HG03558 (cell line): ENCODE results near the gene SEC16A.
"Not testable (repeated sequence)": the region's sequence is repeated elsewhere in the genome, so short reads cannot be mapped to it uniquely, and the experiment has no call there.

Experiments
- ATAC-seq: cut with Tn5 transposase; IDR thresholded peaks from one replicate; pipeline ENCODE4 v1.9.1; 2021; ENCODE audit warnings: moderate number of reproducible peaks; ENCODE audit not compliant: unreplicated experiment; ENCODE audit errors: extremely low read depth

SEC16A gene

DNA sequence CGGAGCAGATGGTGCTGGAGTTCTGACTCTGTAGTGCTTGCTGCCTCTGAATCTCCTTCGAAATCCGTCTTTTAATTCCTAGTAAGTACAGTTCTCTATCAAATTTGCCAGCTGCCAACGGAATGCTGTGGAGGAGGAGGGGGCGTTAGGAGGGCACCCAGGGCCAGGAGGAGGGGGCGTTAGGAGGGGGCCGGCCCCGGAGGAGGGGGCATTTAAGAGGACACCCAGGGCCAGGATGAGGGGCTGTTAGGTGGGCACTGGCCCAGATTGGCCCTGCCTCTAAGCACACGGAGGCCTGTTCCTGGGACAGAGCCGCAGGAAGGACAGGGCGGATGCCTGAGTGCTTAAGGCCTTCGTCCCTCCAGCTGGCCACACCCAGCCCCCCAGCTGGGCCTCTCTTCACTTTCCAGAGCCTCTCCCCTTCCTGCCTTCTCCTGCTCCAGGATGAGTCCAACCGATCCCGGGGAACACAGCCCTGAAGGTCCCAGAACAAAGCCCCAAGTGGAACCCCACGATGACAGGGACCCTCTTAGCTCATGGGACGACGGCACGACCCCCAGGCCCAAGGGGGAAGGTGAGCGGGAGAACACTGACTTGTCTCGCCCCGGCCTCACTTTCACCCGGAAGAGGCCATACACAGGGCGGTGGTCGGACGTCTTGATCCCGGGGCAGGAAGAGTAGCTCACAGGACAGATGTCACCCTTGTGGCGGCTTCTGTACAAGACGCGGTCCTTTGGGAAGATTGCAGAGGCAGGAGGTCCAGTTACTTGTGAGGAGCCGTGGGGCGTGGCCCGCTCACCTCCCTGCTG lies 53.0 kb downstream of the SEC16A start:
- ATAC-seq: no peak

DNA sequence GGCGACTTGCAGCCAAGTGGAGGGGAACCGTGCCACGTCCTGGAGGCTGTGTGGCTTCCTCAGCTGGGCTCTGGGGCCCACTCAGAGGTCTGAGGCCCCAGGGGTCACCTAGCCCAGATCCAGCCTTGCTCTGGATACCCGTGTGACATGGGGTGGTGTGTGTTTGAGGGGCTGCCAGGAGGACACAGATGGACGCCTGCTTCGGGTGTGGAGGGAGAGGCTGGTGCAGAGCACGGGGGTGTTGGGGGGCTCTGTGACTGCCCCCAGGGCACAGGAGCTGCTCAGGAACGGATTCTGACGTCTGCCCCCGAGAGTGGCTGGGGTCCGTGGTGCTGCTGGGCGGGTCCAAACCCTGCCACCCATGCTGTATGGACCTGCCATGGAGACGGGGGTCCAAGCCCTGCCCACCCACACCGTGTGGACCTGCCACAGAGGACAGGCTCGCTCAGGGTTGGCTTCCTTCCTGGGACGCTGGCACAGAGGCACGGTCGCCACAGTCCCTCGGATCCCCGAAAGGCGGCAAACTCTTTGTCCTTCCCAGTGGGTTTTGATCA lies 53.7 kb downstream of the SEC16A start:
- no peak for ATAC-seq

DNA sequence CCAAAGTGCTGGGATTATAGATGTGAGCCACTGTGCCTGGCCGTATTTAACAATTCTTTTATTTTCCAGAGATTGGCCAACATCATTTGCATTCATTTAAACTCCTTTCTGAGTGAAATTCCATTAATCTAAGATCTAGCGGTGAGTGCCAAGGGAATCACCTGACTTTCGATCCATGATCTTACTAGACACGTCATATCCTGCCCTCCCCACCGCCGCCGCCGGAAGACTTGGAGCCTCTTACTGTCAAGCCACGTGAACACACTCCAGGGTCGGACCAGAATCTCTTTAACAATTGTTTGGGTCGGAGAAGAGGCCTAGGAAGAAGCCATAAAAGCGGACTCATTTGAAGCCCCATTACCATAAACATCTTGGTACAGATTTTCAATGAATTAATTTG lies 56.1 kb downstream of the SEC16A start:
- ATAC-seq: no peak

DNA sequence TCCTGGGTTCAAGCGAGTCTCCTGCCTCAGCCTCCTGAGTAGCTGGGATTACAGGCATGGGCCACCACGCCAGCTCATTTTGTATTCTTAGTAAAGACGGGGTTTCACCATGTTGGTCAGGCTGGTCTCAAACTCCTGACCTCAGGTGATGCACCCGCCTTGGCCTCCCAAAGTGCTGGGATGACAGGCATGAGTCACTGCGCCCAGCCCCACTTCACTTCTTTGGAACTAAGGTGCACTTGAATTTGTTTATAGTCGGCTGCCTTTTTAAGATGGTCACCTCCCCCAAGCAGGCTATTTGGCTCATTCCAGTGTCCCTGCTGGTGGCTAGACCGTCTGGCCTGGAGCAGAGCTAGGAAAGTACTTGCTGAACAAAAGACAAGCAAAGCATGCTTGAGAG lies 57.5 kb downstream of the SEC16A start:
- not testable (repeated sequence) for ATAC-seq

DNA sequence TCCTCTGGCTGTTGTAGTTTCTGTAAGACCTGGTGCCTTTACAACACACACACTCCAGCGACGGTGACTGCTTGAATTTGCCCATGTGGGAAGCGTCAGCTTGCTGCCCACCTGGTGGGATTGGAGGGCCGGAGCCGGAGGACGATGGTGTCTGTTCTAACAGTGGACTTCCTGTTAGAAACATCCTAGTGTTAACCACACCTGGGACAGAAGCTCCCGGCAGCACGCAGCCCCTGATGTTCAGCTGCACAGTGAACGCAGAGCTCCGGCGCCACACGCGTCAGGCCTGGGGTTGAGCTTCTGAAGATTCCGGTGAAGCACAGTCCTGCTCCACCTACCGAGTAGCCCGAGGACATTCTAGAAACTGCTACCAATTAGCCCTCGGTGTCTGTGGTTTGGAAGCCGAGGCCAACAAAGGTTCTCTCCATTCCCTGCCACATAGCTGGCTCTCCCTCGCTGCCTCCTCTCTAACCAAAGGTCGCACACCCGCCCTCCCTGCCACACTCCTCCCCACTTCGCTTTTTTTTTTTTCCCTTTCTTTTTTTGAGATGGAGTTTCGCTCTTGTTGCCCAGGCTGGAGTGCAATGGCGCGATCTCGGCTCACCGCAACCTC lies 58.0 kb downstream of the SEC16A start:
- ATAC-seq: no peak

DNA sequence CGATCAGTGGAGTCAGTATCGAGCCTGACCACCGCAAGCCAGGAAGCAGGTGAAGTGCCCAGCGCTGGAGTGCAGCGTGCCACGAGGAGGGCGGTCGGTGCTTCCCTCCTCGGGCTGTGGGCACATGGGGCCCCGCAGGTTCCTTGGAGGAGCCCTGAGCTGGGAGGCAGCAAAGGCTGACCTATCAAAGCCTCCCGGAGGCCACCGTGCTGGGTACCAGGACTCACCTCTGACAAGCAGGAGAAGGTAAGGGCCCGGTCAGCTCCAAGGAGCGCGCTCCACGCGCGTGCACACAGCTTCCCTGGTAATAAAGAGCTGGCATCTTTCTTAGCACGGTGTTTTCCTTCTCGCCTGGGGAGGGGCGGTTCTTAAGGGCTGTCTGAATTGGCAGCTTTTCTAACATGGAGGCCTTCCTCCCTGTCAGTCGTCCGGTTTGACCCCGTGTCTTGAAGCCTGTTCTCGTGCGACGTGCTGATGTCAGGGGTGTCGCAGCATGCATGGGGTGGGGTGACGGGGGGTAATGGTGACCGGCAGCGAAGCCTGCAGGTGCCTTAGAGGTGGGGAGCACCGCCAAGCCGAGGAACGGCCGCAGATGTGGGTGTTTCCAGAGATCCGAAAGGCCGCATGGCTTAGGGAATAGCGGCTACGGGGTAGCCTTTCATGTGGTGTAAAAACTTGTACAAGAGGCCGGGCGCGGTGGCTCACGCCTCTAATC lies 59.3 kb downstream of the SEC16A start:
- no peak for ATAC-seq

DNA sequence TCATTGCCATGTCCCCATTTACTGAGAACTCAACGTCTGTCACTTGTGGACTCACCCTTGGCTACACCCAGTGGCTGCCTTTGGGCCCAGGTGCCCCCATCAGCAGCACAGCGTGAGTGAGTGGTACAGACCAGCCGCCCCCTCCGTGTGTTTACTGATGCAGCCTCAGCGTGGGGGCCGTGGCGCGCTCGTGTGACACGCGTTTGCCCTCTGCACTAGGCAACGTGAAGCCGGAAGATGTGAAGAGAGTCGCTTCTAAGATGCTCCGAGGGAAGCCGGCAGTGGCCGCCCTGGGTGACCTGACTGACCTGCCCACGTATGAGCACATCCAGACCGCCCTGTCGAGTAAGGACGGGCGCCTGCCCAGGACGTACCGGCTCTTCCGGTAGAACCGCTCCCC lies 60.0 kb downstream of the SEC16A start:
- ATAC-seq: no peak

DNA sequence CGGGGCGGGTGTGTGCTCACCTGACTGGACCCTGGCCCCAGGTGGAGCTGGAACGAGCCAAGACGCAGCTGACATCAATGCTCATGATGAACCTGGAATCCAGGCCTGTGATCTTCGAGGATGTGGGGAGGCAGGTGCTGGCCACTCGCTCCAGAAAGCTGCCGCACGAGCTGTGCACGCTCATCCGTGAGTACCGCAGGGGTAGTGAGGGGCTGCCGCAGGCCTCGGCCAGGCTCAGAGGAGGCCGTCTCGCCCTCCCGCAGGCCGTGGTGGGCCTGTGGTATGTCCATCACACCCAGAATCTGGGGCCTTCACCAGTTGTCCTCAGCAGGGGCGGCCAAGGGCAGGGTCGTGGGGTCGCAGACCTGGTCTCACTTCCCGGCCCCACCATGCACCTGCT lies 61.0 kb downstream of the SEC16A start:
- no peak for ATAC-seq

DNA sequence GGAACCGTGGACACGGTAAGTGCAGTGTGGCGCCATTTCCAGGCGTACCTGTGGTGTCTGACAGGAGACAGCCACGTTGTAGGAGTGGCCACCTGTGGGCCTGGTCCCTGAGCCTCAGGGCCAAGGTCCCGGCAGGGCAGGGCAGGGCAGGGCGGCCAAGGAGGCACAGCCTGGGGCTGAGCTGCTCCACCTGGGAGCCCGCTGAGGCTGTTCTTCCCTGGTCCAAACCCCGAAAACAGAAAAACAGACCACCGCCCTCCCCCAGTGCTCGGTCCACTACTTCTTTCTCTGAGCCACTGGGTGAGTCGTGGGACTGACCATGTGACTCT lies 63.8 kb downstream of the SEC16A start:
- no peak for ATAC-seq

DNA sequence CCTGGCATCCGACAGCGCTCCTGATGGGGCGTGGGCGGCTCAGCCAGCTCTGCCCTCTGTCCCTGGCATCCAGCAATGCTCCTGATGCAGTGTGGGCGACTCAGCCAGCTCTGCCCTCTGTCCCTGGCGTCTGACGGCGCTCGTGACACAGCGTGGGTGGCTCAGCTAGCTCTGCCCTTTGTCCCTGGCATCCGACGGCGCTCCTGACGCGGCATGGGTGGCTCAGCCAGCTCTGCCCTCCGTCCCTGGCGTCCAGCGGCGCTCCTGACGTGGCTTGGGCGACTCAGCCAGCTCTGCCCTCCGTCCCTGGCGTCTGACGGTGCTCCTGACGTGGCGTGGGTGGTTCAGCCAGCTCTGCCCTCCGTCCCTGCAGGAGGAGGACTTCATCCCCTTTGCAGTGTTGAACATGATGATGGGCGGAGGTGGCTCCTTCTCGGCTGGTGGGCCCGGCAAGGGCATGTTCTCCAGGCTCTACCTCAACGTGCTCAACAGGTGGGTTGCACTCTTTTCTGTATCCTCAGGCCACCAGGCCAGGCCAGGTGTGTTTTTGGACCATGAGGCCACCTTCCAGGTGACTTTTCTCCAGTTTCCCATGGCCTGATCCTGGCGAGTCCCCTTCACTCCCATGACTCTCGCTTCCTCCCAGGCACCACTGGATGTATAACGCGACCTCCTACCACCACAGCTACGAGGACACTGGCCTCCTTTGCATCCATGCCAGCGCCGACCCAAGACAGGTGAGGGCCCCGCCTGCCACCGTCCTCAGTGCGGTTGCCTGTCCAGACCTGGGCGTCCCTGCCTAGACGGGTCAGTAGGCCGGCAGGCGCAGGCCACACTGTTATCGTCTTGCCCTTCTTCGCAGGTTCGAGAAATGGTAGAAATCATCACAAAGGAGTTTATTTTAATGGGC lies 64.4 kb downstream of the SEC16A start:
- no peak for ATAC-seq

DNA sequence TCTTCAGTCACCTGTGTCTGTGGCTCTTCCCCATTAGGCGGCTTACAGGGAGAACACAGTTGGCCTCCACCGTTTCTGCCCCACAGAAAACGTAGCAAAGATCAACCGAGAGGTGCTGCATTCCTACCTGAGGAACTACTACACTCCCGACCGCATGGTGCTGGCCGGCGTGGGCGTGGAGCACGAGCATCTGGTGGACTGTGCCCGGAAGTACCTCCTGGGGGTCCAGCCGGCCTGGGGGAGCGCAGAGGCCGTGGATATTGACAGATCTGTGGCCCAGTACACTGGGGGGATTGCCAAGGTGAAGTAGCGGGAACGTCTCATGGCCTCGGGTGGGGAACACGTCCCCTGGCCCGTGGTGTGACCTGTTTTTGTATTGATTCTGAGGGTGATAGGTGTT lies 65.9 kb downstream of the SEC16A start:
- ATAC-seq: no peak

DNA sequence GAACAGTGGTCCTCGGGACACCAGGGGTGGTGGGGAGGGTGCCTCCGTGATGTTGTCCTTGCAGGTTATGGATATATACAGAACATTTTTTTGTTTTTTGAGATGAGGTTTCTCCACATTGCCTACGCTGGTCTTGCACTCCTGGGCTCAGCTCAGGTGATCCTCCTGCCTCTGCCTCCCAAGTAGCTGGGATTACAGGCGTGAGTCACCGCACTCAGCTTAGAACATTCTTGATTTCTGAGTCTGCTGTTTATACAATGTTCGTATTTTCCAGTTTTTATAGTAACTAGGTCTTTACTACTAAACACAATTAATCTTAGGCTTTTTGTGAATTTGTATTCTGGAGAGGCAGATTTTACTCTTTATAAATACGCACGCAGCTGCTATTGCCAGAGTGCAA lies 66.4 kb downstream of the SEC16A start:
- no peak for ATAC-seq

DNA sequence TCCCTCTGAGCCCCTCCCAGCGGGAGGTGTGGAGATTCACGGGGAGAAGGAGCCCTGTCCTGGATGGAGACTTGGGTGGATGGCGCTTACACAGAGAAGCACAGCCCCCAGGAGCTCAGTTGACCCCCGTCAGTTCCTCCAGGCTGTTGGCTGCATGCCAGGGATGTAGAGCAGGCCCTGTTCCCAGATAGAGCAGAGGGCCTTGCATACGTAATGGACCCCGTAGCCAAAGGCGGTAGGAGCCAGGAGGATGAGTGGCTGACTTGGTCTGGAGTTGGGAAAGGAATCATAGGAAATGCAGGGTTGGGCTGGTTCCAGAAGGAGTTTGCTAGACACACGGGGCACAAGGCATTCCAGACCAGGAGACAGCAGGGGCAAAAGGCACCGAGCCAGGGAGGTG lies 69.9 kb downstream of the SEC16A start:
- ATAC-seq: no peak

DNA sequence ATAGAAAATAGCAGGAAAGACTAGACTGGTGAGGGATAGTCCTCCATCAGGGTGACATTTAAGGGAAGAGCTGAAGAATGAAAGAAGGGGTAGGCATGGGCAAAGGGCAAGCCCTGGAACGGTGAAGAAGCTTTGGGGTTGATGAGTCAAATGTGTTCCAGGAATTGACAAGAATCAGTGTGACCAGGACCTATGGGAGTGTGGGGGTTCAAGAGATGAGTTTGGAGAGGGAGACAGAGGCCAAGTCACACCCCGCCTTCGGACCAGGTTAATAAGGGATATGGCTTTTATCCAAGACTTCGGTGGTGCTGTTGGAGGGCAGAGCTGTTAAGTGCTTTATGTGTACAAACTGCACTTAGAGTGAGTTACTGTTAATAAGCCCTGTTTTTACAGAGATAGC lies 71.5 kb downstream of the SEC16A start:
- ATAC-seq: no peak

DNA sequence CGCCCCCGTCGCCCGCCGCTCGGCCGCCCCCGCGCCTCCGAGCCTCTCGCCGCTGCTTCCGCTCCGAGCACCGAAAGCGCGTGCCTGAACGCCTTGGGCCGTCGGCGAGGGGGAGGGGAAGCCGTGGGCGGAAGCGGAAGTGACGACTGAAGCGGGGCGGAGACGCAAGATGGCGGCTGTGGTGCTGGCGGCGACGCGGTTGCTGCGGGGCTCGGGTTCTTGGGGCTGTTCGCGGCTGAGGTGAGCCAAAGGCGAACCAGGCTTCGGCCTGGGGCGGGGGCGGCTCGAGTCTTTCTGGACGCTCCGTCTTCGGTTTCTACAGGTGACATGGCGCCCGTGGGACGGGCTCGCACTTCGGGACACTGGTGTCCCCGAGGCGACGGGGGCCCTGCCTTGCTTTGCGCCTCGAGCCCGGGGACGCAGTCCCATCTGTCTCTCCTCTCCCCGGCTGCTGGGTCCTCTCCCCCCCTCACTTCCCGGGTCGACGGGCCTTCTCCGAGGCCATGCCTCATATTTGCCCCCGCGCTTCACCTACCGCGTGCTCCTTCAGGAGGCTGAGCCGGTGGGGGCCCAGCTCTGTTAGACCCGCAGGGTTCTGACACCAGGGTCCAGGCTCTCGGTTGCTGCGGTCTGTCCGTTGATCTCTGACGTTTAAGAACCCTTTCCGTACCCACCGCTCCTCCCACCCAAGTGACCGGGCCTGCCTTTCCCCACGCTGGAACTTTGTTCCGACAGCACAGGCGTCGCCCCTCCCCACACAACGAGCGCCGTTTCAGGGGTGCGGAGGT lies 72.1 kb downstream of the SEC16A start, which contains the start of the genes ENTR1 and PMPCA:
TSS of gene ENTR1 (minus strand) at position 115 of the 788 bp plus-strand sequence. CDS start 217 bp downstream, outside the sequence.
TSS of gene PMPCA (plus strand) at position 159 of the 788 bp plus-strand sequence. CDS start at position 170, 11 bp downstream.
- ATAC-seq: peak; percentile 48

DNA sequence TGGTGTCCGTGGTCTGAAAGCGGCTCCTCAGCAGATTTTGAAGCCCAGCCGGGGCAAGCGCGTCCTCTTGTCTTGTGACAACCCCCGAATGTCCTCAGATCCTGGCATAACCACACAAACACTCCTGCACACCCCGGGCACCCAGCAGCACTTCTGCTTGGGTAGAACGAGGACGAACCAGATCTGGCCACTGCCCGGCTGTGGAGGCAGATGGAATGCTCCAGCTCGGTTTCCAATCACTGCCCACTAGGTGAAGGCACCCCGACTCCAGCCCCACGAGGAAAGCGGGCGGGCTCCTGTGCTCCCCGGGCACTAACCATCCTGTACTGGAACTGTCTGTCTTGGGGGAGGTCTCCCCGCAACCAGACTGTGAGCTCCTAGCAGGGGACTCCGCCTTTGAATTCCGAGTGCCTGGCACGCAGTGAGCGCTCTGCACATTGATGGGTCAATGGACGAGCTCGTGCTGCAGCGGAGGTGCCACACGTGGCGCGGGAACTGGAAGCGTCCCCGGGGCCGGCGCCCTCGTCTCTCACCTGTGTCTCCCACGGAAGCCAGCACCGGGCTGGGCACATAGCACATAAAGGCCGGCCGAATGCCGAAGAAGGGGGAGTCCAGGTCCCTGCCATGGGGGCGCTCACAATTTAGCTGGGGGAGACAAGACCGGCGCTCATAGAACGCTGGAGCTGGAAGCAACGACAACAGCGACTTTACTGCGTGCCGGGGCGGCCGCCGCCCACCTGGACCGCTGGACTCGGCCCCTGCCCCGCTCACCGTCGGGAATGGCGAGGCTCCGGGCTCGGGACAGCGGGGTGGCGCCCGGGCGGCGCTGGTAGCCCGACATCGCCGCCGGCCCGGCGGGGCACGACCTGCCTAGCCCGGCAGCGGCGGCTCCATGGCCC lies 73.0 kb downstream of the SEC16A start:
- no peak for ATAC-seq

DNA sequence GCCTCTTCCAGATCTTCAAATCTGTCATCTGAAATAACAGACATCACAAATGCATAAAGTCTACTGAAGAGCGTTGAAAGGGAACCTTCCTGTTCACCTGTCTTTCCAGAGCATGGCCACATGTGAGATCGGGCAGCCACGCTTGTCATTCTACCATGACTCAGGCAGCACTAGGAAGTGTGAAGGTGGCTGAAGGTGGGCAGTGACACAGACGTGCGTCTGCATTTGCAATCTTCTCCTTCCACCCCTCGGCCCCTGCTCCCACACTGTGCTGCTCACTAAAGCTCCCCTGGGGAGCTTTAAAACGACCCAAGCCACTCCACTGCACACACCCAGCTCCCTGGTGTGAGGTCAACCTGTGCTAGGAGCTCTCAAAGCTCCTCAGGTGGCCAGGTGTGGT lies 74.9 kb downstream of the SEC16A start:
- ATAC-seq: no peak

DNA sequence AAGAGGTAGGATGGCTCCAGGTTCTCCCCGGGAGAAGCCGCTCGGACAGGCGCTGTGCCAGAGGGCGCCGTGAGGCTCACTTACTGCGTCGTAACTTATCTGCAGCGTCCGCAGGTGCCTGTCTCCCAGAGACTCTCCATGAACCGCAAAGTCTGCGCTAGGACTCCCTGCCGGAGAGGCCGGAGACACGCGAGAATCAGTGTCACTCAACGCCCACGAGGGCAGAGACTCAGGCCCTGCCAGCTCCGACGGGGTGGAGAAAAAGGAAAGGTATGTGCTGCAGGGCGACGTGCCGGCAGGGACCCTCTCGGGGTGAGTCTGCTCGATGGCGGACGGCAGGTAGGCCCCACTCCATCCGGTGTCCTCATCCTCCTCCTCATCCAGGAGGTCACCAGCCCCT lies 75.8 kb downstream of the SEC16A start:
- ATAC-seq: not testable (repeated sequence)
